ENCODE data around the gene CLIP2.

DNA sequence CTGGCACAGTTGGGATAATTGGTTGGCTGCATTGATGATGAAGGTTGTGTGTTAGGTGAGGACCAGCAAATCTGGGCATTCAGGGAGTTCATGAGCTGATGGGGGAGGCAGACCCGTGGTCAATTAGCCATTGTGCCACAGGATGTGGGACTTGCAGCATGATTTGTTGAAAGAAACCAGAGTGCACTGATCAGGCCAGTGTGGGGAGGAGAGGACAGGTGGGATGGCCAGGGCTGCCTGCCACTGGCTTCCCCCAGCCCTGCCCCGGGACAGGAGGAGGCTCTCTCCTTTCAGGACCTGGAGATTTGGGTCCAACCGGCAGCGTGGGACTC, 4.3 kb downstream of the CLIP2 start:
- no peak for TF ChIP-seq TOX (CRISPR knock-in tag; IDR thresholded peaks at IDR 0.05; ENCODE audit: borderline replicate concordance)
- no peak for TF ChIP-seq ZNF70 (CRISPR knock-in tag; IDR thresholded peaks at IDR 0.05)
- no peak for TF ChIP-seq SNAI2 (CRISPR knock-in tag; IDR thresholded peaks at IDR 0.05)
- TF ChIP-seq, protein P1, sequence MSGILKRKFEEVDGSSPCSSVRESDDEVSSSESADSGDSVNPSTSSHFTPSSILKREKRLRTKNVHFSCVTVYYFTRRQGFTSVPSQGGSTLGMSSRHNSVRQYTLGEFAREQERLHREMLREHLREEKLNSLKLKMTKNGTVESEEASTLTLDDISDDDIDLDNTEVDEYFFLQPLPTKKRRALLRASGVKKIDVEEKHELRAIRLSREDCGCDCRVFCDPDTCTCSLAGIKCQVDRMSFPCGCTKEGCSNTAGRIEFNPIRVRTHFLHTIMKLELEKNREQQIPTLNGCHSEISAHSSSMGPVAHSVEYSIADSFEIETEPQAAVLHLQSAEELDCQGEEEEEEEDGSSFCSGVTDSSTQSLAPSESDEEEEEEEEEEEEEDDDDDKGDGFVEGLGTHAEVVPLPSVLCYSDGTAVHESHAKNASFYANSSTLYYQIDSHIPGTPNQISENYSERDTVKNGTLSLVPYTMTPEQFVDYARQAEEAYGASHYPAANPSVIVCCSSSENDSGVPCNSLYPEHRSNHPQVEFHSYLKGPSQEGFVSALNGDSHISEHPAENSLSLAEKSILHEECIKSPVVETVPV (CRISPR knock-in tag; IDR thresholded peaks at IDR 0.05) = no peak
- TF ChIP-seq ESRRG (CRISPR knock-in tag; IDR thresholded peaks at IDR 0.05) = no peak

Measured in SK-N-SH treated with all-trans-retinoic acid at 6 μM for 48 hours (cell line).